Loucy (cell line): Measurements from ENCODE around the gene IFI6.

ENCODE experiments used
- CTCF ChIP-seq: fragments of 200-600 bp; sonication (generic); conservative IDR thresholded peaks from 2 replicates; pipeline ENCODE4 v1.5.1; 2014; ENCODE audit warnings: mild to moderate bottlenecking, antibody characterized with exemption, low read length
- EZH2phosphoT487 ChIP-seq: fragments of 200-600 bp; IDR thresholded peaks from 2 replicates; pipeline ENCODE4 v1.6.1; 2018; ENCODE audit warnings: antibody characterized with exemption, mild to moderate bottlenecking, moderate library complexity, borderline replicate concordance

GRCh38 chr1:27649306-27649635, 22.7 kb downstream of the IFI6 start:
- TF ChIP-seq CTCF (no peak), EZH2phosphoT487 (no peak)
